Type B pancreatic cell (in vitro differentiated cells): ENCODE data around the gene NATD1. TPM values are rescaled to one million over a fixed set of nuclear protein-coding genes. Genes with fewer than 3 reads are reported as not detected.

ENCODE experiments used
- DNase-seq: peaks from one replicate; pipeline ENCODE4 v3.0.0; 2021; ENCODE audit warnings: mixed read lengths; ENCODE audit not compliant: unreplicated experiment; ENCODE audit errors: extremely low spot score
- H3K27ac Mint-ChIP-seq: 2 replicates; pipeline ENCODE4 v1.8.0; 2021; ENCODE audit warnings: mild to moderate bottlenecking, mixed read lengths
- H3K27me3 Mint-ChIP-seq: 2 replicates; pipeline ENCODE4 v1.8.0; 2021; ENCODE audit warnings: mixed read lengths
- H3K36me3 Mint-ChIP-seq: 2 replicates; pipeline ENCODE4 v1.8.0; 2021; ENCODE audit warnings: mixed read lengths
- H3K4me1 Mint-ChIP-seq: one replicate; pipeline ENCODE4 v1.8.0; 2021; ENCODE audit warnings: mixed read lengths; ENCODE audit not compliant: unreplicated experiment
- H3K4me3 Mint-ChIP-seq: 2 replicates; pipeline ENCODE4 v1.8.0; 2021; ENCODE audit warnings: mild to moderate bottlenecking, mixed read lengths
- H3K9me3 Mint-ChIP-seq: 2 replicates; pipeline ENCODE4 v1.8.0; 2021; ENCODE audit warnings: mixed read lengths
- total RNA-seq: library from RNA; stranded (reverse); gene quantifications from 2 replicates; pipeline ENCODE4 v1.2.1, GENCODE V29; 2021; ENCODE audit warnings: low replicate concordance
- TF ChIP-seq, protein P1 (sequence below): fragments of 200-600 bp; sonication (generic); conservative IDR thresholded peaks from 2 replicates; pipeline ENCODE4 v1.5.0; 2021; ENCODE audit warnings: antibody characterized with exemption, mild to moderate bottlenecking

The NATD1 gene
- total RNA-seq, 1 donor from 2014 or later: 10.7 TPM

DNA sequence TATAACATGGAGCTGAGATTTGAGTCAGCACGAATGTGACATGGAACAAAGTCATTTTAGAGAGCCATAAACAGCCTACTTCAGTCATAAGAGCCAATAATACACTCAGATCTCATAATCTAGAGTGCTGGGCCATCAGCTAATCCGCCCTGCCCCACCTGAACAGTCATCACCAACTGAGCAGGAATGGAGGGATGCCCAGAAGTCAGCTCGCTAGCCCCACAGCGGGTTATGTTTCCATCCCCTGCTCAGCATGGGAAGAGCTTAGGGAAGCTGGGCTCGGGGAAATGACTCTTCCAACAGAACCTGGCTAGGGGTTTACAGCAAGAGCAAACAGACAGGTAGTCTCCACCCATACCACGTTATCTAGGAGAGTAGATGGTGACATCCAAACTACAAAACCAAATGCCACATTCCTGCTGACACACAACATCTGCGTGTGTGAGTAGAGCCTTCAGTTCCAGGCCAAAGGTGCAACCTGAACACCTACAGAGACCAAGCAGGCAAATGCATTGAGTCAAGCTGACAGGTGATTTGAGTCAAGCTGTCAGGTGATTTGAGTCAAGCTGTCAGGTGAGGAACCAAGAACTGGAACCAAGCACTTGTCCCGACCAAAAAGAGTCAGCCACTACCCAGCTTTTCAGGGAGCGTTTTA lies 41.3 kb downstream of the NATD1 start:
- Mint-ChIP-seq H3K4me3 (peak overlapping the region; percentile 98), H3K4me1 (peaks cover 38% of the 10 kb centered on the region), H3K9me3 (no peaks in the 10 kb centered on the region), H3K27ac (peak overlapping the region; percentile 88), H3K36me3 (peaks cover 3% of the 10 kb centered on the region), H3K27me3 (no peaks in the 10 kb centered on the region)
- no peak for DNase-seq
- TF ChIP-seq, protein P1, sequence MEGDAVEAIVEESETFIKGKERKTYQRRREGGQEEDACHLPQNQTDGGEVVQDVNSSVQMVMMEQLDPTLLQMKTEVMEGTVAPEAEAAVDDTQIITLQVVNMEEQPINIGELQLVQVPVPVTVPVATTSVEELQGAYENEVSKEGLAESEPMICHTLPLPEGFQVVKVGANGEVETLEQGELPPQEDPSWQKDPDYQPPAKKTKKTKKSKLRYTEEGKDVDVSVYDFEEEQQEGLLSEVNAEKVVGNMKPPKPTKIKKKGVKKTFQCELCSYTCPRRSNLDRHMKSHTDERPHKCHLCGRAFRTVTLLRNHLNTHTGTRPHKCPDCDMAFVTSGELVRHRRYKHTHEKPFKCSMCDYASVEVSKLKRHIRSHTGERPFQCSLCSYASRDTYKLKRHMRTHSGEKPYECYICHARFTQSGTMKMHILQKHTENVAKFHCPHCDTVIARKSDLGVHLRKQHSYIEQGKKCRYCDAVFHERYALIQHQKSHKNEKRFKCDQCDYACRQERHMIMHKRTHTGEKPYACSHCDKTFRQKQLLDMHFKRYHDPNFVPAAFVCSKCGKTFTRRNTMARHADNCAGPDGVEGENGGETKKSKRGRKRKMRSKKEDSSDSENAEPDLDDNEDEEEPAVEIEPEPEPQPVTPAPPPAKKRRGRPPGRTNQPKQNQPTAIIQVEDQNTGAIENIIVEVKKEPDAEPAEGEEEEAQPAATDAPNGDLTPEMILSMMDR: no peak

- TF ChIP-seq, protein P1: no peak
- peaks cover 37% of the 10 kb centered on the region for H3K4me1 Mint-ChIP-seq
- H3K36me3 Mint-ChIP-seq: peaks cover 3% of the 10 kb centered on the region
- H3K27ac Mint-ChIP-seq: no peak overlapping the region
- H3K4me3 Mint-ChIP-seq: no peak overlapping the region
- no peak for DNase-seq
- no peaks in the 10 kb centered on the region for H3K9me3 Mint-ChIP-seq
- H3K27me3 Mint-ChIP-seq: no peaks in the 10 kb centered on the region
Observed at GRCh38 chr17:21210411-21211076, 42.7 kb downstream of the NATD1 start.

DNA sequence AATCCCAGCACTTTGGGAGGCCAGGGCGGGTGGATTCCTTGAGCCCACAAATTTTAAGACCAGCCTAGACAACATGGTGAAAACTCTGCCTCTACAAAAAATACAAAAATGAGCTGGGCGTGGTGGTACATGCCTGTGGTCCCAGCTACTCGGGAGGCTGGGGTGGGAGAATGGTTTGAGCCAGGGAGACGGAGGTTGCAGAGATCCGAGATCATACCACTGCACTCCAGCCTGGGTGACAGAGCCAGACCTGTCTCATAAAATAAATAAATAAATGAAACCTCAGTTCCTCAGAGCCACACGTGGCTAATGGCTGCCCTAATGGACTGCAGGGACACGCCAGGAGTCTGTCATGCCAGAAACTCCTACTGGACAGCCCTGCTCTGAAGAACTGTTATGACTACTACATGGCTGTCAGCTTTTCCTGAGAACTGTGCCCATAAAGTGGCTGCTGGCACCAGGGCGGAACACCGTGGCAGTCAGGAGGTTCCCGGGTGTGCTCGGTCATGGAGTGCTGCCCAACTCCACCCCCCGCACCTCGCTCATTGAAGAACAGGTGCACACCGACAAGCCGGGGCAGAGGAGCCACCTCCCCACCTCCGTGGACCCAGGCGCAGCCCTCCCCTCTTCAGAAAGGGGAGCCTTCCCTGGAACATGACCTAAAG lies 43.6 kb downstream of the NATD1 start:
- Mint-ChIP-seq H3K27ac (no peak overlapping the region), H3K4me1 (peaks cover 38% of the 10 kb centered on the region), H3K36me3 (peaks cover 3% of the 10 kb centered on the region), H3K9me3 (no peaks in the 10 kb centered on the region), H3K27me3 (no peaks in the 10 kb centered on the region), H3K4me3 (no peak overlapping the region)
- no peak for DNase-seq
- TF ChIP-seq, protein P1: no peak

DNA sequence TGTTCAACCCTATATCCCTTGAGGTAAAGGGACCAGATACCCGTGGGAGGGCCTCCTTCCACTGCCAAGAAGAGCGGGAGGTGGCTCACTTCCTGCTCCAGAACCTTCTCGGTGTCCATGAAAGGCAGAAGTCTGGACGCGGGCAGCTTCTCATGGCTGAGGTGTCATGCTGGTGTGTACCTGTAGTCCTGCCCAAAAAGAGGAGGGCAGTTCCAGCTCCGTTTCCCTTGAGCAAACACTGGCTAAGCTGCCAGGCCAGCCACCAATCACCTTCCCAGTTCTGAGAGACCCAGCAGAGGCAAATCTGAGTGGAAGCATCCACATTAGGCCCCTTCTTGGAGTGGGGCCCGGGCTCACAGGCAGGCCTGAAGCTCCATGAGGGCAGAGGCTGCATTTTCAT lies 44.9 kb downstream of the NATD1 start:
- no peak overlapping the region for H3K27ac Mint-ChIP-seq
- H3K9me3 Mint-ChIP-seq: no peaks in the 10 kb centered on the region

GRCh38 chr17:21204935-21205334 lies 48.3 kb downstream of the NATD1 start:
- Mint-ChIP-seq H3K27ac (peak overlapping the region; percentile 10), H3K27me3 (no peaks in the 10 kb centered on the region), H3K36me3 (peaks cover 9% of the 10 kb centered on the region), H3K4me3 (no peak overlapping the region), H3K4me1 (peaks cover 26% of the 10 kb centered on the region), H3K9me3 (no peaks in the 10 kb centered on the region)
- TF ChIP-seq, protein P1: no peak
- DNase-seq: no peak

More for the DNA sequence above, 44.9 kb downstream of the NATD1 start:
- Mint-ChIP-seq H3K27me3 (no peaks in the 10 kb centered on the region), H3K4me1 (peaks cover 41% of the 10 kb centered on the region), H3K4me3 (no peak overlapping the region), H3K36me3 (peaks cover 3% of the 10 kb centered on the region)
- DNase-seq: no peak
- TF ChIP-seq, protein P1: no peak
